GM18858 (cell line): ENCODE results near the gene ITSN1.

ENCODE experiments used
- ATAC-seq: cut with Tn5 transposase; IDR thresholded peaks from one replicate; pipeline ENCODE4 v1.9.1; 2021; ENCODE audit not compliant: unreplicated experiment

The ITSN1 gene

GRCh38 chr21:33677450-33677849, 35.1 kb downstream of the ITSN1 start:
- no peak for ATAC-seq

- no peak for ATAC-seq
These were observed 38.6 kb downstream of the ITSN1 start for GRCh38 chr21:33680870-33681269.

- no peak for ATAC-seq
These were observed 40.8 kb downstream of the ITSN1 start for GRCh38 chr21:33682992-33683627.

GRCh38 chr21:33684068-33684467, 41.8 kb downstream of the ITSN1 start:
- ATAC-seq, result no peak

- no peak for ATAC-seq
These were observed 42.7 kb downstream of the ITSN1 start for GRCh38 chr21:33684923-33685560.

GRCh38 chr21:33685613-33686197, 43.4 kb downstream of the ITSN1 start:
- no peak for ATAC-seq

GRCh38 chr21:33686386-33686785, 44.1 kb downstream of the ITSN1 start:
- ATAC-seq, result no peak

GRCh38 chr21:33687634-33688033, 45.3 kb downstream of the ITSN1 start:
- no peak for ATAC-seq

- ATAC-seq, result no peak
These were observed 46.1 kb downstream of the ITSN1 start for GRCh38 chr21:33688353-33688752.

- ATAC-seq, result no peak
These were observed 48.6 kb downstream of the ITSN1 start for GRCh38 chr21:33690874-33691273.

GRCh38 chr21:33691945-33692603, 49.8 kb downstream of the ITSN1 start:
- no peak for ATAC-seq

- ATAC-seq, result no peak
These were observed 53.5 kb downstream of the ITSN1 start for GRCh38 chr21:33695813-33696212.

- no peak for ATAC-seq
These were observed 54.2 kb downstream of the ITSN1 start for GRCh38 chr21:33696465-33696864.

GRCh38 chr21:33698087-33698860, 56.0 kb downstream of the ITSN1 start:
- ATAC-seq, result no peak

- no peak for ATAC-seq
These were observed 57.0 kb downstream of the ITSN1 start for GRCh38 chr21:33699277-33699676.

- ATAC-seq, result no peak
These were observed 58.2 kb downstream of the ITSN1 start for GRCh38 chr21:33700491-33700890.

GRCh38 chr21:33703750-33704606, 61.7 kb downstream of the ITSN1 start:
- no peak for ATAC-seq

- no peak for ATAC-seq
These were observed 65.5 kb downstream of the ITSN1 start for GRCh38 chr21:33707846-33708245.

GRCh38 chr21:33708874-33709273, 66.6 kb downstream of the ITSN1 start:
- ATAC-seq, result no peak
